OCI-M2 (cell line): ENCODE measurements around the gene LGALS3BP.
"Not testable (repeated sequence)": the region's sequence is repeated elsewhere in the genome, so short reads cannot be mapped to it uniquely, and the experiment has no call there.

Experiments used
- DNase-seq: peaks from one replicate; lab custom pipeline; 2025; ENCODE audit not compliant: unreplicated experiment; lab: John Stamatoyannopoulos, UW

Gene LGALS3BP

DNA sequence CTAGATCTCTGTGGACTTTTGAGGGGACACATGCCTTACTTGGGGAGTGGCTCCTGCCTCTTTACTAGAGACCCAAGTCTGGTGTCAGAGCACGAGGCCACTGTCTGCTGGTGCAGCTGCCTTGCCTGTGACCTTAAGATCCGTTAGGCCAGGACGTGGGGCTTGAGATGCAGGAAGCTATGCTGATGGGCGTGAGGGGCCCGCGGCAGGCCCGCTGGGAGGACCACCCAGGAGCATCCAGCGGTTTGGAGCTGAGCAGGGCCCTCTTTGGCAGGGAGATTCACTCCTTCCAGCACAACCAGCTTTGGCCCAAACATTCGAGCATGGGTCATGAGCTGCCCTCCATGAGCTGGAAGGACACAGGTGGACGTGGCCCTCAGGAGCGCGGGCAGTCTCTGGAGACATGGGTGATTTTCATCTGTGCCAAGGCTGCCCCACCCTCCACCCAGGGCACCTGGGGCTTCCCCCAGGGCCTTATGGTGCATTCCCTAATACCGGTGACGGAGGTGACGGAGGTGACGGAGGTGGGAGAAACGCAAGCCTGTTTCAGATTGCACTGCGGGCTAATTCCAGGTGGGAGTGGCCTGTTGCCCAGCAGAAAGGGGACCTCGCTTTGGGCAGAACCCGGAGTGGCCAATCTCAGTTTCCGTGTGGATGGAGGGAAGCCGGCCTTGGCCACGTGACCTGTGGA lies 12.7 kb downstream of the LGALS3BP start:
- no peak for DNase-seq

DNA sequence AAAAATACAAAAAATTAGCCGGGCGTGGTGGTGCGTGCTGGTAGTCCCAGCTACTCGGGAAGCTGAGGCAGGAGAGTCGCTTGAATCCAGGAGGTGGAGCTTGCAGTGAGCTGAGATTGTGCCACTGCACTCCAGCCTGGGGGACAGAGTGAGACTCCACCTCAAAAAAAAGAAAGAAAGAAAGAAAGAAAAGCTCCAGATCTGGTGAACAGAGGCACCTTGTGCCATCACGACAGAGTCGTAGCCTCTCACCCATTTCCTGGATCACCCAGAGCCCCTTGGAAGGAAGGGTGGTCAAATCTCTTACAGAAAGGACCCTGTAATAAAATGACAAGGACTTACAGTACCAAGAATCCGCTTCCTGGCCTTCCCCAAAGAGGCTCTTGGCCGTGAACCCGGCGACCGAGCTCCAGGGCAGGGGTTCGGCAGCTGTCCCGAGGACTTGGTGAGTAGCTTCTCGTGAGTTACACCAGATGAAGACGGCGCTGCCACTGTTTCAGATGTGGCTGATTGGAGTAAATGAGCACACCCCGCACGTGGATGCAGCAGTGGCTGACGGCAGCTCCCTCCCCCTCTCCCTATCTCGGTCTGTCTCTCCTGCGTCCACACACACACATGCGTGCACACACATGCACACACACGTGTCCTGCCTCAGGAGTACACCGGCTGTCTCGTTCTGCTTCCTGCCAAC lies 13.5 kb downstream of the LGALS3BP start:
- no peak for DNase-seq

DNA sequence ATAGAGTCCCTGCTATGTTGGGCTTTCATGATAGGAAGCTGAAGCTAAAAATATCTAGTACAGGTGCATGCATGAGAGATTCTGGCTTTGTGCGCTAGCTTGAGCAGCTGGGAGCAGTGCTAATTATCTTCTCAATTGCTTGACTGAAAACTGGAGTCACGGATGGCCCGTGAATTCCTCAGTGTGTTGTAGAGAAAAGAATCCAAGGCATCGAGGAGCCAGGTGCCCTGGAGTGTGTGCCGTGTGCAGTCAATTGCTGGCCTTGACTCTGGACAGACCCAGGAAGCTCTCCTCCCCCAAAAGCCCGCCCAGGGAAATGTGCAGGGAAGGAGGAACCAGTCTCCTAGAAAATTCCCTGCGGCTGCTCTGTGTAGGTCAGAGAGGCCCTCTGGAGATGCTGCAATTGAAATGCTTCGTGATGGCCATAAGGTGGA lies 14.2 kb downstream of the LGALS3BP start:
- no peak for DNase-seq

- no peak for DNase-seq
These were observed 16.3 kb downstream of the LGALS3BP start for GRCh38 chr17:78963378-78963777.

DNA sequence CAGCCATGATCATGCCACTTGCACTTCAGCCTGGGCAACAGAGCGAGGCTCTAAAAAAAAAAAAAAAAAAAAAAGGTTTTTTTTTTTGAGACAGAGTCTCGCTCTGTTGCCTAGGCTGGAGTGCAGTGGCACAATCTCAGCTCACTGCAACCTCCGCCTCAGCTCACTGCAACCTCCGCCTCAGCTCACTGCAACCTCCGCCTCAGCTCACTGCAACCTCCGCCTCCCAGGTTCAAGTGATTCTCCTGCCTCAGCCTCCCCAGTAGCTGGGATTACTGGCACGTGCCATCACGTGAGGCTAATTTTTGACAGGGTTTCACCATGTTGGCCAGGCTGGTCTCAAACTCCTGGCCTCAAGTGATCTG lies 16.8 kb downstream of the LGALS3BP start:
- not testable (repeated sequence) for DNase-seq

DNA sequence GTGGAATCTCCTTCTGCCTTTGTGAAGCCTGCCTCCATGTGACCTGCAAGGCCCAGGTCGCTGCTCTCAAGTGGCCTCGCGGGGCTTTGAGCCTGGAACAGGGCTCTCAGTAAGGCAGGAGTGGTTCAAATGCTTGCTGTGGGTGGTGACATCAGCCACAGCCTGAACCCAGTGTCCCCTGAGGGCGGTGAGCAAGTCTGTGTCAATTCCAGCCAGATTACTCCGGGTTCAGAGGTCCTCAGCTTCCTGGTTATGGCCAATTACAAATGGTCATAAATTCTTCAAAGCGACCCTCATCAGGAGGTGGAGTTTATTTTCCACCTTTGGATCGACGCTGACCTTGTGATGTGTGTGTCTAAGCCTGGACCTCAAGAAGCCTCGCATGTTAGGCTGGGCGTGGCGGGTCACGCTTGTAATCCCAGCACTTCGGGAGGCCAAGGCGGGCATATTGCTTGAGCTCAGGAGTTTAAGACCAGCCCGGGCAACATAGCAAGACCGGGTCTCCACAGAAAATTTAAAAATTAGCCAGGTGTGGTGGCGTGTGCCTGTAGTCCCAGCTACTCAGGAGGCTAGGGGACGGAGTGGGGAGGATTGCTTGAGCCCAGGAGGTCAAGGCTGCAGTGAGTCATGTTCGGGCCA lies 17.3 kb downstream of the LGALS3BP start:
- DNase-seq, result no peak

GRCh38 chr17:78961571-78961970 lies 18.2 kb downstream of the LGALS3BP start:
- DNase-seq, result no peak

DNA sequence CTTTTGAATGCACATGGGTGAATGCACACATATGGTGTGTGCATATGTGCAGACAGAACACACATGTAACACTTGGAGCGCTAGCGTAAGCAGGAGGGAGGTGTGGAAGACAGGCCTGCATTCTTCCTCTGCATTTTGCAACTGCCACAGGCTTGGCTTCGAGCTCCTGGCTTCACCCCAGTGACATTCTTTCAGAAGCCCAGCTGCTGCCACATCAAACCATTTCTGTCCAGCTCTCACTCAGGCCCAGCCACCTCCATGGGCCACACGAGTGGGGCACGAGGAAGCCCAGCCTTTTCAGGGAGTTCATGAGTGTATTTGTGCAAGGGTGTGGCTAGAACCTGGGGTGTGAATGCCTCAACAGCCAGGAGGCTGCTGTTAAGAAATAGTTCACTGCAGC lies 18.8 kb downstream of the LGALS3BP start:
- DNase-seq, result no peak

- no peak for DNase-seq
These were observed 19.9 kb downstream of the LGALS3BP start for GRCh38 chr17:78959803-78960202.

GRCh38 chr17:78958641-78959127 lies 21.0 kb downstream of the LGALS3BP start:
- DNase-seq, result no peak

- no peak for DNase-seq
These were observed 22.6 kb downstream of the LGALS3BP start for GRCh38 chr17:78957128-78957527.

DNA sequence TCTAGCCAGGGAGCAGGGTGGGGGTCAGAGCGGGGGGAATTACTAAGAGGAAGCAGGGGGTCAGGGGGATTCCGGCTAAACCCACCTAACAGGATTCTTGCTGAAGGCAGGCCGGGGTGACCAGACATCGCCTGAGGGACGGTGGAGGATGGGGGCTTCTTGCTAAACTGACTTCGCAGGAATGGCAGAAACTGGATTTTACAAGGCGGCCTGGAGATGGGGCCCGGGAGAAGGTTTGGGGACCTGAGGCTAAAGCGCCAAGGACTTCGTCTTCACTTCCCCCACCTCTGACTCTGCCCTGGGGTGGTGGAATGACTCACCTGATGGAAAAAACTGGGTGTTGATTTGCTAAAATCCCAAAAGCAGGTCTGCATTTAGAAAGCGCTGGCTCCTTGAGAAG lies 23.5 kb downstream of the LGALS3BP start:
- no peak for DNase-seq

- no peak for DNase-seq
These were observed 25.0 kb downstream of the LGALS3BP start for GRCh38 chr17:78954684-78955083.

DNA sequence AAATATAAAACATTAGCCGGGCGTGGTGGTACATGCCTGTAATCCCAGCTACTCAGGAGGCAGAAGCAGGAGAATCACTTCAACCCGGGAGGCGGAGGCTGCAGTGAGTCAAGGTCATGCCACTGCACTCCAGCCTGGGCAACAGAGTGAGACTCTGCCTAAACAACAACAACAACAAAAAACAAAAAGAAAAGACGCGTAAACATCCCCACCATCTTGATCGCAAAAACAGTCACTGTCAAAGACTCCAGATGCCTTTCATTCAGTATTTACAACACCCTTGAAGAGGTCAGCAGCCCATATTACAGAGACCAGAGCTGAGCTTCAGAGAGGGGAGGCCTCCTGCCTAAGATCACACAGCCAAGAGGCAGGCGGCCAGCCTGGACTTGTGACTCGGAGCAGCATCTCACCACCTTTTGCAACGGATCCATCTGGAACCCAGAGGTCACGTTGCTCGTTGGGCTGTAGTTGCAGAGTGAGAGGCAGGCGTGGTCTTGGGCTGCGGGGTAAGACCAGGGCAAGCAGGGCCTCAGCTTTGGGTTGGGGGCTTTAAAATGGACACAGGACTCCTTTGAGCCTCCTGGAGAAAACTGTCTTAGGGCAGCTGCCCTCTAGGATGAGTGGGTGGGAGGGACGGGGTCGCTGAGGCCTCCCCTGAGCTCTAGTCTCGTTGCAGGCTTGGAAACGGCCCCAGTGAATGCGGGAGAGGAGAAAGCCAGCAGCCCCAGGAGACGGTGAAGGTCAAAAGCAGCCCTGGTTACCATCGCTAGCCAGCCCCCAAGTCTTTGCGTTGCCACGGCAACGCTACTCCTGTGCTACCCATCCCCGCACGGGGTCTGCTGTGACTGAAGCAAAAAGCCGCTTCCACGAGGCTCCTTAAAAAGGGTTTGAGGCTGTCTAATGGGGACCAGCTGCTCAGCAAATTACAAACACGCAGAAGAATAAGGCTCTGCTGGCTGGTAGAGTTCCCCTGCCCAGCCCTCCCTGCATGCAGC lies 26.1 kb downstream of the LGALS3BP start:
- no peak for DNase-seq

DNA sequence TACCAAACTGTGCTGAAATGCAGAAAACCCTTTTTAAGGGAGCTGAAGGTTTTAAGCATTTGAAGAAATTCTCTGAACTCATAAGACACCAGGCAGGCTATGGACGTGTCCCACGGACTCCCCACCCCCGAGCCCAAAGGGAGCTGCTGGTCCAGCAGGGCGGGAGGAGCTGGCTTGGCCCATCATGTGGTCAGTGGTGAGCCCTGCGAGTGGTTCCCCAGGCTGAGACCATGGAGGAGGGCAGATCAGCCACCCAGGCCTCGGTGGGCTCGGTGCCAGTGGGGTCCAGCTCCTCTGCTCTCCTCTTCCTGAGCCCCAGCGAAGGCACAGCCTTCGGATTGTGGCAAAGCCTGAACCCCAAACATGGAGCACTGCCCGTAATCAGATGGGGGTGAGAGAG lies 27.0 kb downstream of the LGALS3BP start:
- DNase-seq, result no peak

DNA sequence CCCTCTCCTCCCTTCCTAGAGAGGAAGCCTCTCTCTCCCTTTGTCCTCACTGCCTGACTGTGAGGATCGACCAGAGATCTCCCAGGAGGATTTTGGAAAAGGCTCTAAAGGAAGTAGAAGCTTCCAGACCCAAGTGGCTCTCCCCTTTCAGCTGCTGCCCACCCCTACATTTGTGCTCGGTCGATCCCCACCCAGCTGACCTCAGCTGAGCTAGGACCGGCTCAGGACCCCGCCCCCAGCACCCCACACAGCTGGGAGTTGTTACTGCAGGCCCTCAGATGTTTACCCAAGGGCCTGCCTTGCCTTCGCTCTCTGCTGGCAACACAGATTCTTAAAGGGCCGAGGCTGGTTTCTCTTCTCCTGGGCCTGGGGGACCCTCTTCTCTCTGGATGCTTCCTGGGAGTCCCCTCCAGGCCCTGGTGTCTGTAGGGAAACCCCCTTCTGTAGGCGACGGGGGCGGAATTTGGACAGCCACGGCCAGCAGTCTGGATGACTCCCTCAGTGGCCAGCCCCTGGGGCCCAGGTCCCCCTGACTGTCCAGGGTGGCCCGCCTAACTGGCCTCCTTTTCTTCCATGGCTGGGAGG lies 27.7 kb downstream of the LGALS3BP start:
- DNase-seq, result no peak

GRCh38 chr17:78950870-78951269 lies 28.9 kb downstream of the LGALS3BP start:
- no peak for DNase-seq

DNA sequence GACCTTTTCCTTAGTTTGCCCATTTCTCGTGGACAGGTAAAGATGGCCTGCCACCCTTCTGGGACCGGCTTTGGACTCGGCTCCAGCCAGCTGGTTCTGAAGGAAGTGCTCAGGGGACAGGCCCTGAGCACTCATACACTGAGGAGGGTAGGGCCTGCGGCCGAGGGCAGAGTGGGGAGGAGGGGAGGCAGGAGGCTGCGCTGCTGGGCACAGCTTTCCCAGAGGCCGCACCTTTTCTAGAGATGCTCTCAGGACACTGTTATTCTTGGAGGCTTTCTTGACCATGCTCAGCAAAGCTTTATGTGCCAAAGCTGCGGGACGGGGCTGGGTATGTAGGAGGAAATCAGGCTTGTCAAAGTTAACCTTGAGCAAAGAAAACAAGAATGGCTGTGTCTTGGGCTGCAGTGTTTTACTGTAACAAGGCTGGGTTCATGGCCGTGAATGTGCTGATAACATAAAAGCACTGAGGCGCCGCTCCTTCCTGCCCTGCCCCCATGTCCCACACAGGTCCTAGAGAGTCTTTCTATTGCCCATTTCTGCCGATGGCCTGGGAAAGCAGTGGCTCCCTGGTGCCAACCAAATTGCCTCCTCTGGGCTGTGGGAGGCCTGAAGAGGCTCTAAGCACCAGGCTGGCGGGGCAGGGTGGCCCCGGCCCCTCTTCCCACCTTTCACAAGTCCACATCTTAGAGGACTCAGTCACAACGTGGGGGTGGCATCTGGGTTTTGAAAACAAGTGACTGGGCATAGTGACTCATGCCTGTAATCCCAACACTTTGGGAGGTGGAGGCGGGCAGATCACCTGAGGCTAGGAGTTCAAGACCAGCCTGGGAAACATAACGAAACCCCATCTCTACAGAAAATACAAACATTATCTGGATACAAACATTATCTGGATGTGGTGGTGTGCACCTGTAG lies 32.2 kb downstream of the LGALS3BP start:
- no peak for DNase-seq

- DNase-seq, result no peak
These were observed 33.1 kb downstream of the LGALS3BP start for GRCh38 chr17:78946631-78947030.

- DNase-seq, result no peak
These were observed 33.6 kb downstream of the LGALS3BP start for GRCh38 chr17:78946131-78946530.
